Neural progenitor cell (in vitro differentiated cells): ENCODE results near the gene SLC22A1.

Source experiments
- CTCF ChIP-seq: fragments of 200-600 bp; sonication (generic); IDR thresholded peaks from 2 replicates; pipeline ENCODE4 v1.5.1; 2017; ENCODE audit warnings: antibody characterized with exemption, mild to moderate bottlenecking
- EZH2 ChIP-seq: fragments of 200-600 bp; sonication (generic); IDR thresholded peaks from 2 replicates; pipeline ENCODE4 v1.6.1; 2017; ENCODE audit warnings: antibody characterized with exemption, mild to moderate bottlenecking, moderate library complexity
- EZH2phosphoT487 ChIP-seq: fragments of 200-600 bp; sonication (generic); IDR thresholded peaks from 2 replicates; pipeline ENCODE4 v1.6.1; 2017; ENCODE audit warnings: antibody characterized with exemption

GRCh38 chr6:160131636-160132296 is 10.2 kb downstream of the SLC22A1 start:
- TF ChIP-seq CTCF (no peak), EZH2phosphoT487 (no peak), EZH2 (no peak)
